Body of pancreas (tissue), 4 donors: Measurements from ENCODE around the gene IFT25.

Source experiments
- POLR2A ChIP-seq, 3 donors: fragments of 450-650 bp; IDR thresholded peaks; one replicate each; pipeline ENCODE4 v1.6.1; 2016; ENCODE audit warnings: antibody characterized with exemption in 3 of 3, mild to moderate bottlenecking in 2 of 3
- TF ChIP-seq, protein P1 (sequence below), 7 experiments: fragments of 450-650 bp in 4 of 7; fragments of 200-600 bp in 3 of 7; sonication (generic) in 3 of 7; IDR thresholded peaks; one replicate each; pipeline ENCODE4 v1.5.1; 2016 to 2019; ENCODE audit warnings: antibody characterized with exemption in 7 of 7

DNA sequence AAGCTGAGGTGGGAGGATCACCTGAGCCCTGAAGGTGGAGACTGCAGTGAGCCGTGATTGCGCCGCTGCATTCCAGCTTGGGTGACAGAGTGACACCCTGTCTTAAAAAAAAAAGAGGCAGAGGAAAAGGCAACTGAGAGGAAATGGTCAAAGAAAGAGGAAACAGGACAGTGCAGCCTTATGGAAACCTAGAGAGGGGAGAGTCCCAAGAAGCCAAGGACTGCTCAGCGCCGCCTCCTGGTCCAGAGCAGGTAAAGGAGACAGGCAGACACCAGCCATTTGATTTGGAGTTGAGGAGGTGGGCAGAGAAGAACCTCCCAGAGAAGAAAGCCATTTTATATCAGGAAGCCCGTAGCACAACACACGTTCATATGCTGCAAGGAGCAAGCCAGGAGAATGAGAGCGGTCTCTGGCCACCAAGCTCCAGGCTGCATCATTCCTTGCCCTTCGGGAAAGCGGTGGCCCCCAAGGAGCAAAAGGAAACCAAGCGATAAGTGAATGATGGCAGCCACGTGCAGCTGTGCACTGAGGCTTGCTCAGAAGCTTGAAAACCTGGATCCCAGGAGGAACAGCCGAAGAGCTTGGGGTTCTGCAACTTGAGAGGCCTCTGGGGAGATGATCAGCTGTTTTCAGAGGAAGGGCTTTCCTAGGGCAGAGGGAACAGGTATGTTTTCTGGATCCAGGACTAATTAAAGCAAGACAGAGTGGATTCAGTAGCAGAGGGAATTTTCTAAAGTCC is 34.4 kb upstream of the IFT25 start:
- TF ChIP-seq, protein P1, sequence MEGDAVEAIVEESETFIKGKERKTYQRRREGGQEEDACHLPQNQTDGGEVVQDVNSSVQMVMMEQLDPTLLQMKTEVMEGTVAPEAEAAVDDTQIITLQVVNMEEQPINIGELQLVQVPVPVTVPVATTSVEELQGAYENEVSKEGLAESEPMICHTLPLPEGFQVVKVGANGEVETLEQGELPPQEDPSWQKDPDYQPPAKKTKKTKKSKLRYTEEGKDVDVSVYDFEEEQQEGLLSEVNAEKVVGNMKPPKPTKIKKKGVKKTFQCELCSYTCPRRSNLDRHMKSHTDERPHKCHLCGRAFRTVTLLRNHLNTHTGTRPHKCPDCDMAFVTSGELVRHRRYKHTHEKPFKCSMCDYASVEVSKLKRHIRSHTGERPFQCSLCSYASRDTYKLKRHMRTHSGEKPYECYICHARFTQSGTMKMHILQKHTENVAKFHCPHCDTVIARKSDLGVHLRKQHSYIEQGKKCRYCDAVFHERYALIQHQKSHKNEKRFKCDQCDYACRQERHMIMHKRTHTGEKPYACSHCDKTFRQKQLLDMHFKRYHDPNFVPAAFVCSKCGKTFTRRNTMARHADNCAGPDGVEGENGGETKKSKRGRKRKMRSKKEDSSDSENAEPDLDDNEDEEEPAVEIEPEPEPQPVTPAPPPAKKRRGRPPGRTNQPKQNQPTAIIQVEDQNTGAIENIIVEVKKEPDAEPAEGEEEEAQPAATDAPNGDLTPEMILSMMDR (IDR thresholded peaks at IDR 0.05): no peak
- TF ChIP-seq POLR2A (IDR thresholded peaks at IDR 0.05): no peak
